ENCODE data around the gene TTLL12.

- no peak for TF ChIP-seq CTCF (optimal IDR thresholded peaks at IDR 0.05 in 1 of 3, IDR thresholded peaks at IDR 0.05 in 1 of 3, conservative IDR thresholded peaks at IDR 0.05 in 1 of 3; ENCODE audit: extremely low read depth in 1 of 3, insufficient read depth in 2 of 3, low read length in 3 of 3)
- no peak for TF ChIP-seq EZH2 (IDR thresholded peaks at IDR 0.05; ENCODE audit: low read length)
Measured at GRCh38 chr22:43185860-43186261, 1.1 kb downstream of the TTLL12 start.

Measured in keratinocyte (primary cell).